SHP77 (cell line): Measurements from ENCODE around the gene DSG1.
"Not testable (repeated sequence)": the region's sequence is repeated elsewhere in the genome, so short reads cannot be mapped to it uniquely, and the experiment has no call there.

Source experiments
- DNase-seq, 2 experiments: peaks; one replicate each; lab custom pipeline; 2025; lab: John Stamatoyannopoulos, UW

DSG1 gene

GRCh38 chr18:31343454-31343853 lies 25.5 kb downstream of the DSG1 start:
- no peak for DNase-seq

- not testable (repeated sequence) for DNase-seq
These were observed 35.4 kb downstream of the DSG1 start for GRCh38 chr18:31353336-31353735.

- no peak for DNase-seq
These were observed 37.0 kb downstream of the DSG1 start for GRCh38 chr18:31354990-31355389.

GRCh38 chr18:31356025-31356424 lies 38.1 kb downstream of the DSG1 start:
- no peak for DNase-seq

- DNase-seq: no peak
These were observed 46.2 kb downstream of the DSG1 start for GRCh38 chr18:31364190-31364589.

DNA sequence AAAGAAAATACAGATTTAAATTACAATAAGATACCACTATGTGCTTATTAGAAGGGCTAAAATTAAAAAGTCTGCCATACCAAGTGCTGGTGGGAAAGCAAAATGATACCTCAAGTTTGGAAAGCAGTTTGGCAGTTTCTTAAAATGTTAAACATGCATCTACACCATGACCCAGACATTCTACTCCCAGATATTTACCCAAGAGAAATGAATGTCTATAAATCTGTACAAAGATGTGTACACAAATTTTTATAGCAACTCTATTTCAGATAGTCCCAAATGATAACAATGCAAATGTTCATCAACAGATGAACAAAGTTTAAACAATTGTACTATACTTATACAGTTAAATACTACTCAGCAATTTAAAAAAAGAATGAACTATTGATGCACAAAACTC lies 51.5 kb downstream of the DSG1 start:
- DNase-seq: no peak

- peak in 1 of 2 experiments; percentile 2 for DNase-seq
These were observed 54.0 kb downstream of the DSG1 start for GRCh38 chr18:31371989-31372388.

DNA sequence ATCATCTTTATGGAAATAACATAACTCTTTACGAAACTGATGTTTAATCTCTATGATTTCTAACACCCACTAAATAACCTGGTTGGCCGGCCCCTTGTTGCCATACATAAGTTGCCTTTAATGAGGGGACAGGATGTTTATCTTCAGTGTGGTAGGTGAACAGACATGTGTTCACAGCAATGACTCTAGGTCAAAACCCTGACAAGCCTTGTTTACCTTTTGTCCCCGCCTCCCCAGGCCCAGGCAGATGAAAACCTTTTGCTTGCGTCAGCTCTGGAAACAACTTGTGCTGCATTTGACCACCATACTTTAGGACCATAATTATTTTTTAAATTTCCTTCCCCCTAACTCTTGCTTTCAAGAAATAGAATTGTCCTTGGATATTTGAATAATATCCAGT lies 55.7 kb downstream of the DSG1 start:
- peak in 1 of 2 experiments; percentile 23 for DNase-seq

DNA sequence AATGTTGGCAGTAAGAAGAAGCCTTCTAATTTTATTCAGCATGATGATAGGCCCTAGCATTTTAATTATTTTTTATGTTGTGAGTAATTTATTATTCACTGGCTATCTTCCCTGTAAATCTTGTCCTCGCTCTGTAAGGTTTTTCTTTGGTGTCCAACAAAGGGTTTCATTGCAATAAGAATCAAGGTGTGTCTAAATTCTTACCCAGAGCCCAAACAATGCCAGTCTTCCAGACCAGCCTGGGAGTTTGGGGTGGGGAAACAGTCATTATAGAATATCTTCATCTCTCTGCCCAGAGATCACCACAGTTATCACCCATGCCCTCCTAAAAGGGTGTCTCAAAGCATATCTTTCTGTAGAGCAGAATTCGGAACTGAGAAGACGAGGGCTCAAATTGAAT lies 58.5 kb downstream of the DSG1 start, which contains the start of gene DSG4:
TSS of gene DSG4 (plus strand) at position 301 of the 400 bp plus-strand sequence. CDS start 135 bp downstream, outside the sequence.
- DNase-seq: no peak

GRCh38 chr18:31380912-31381311 lies 63.0 kb downstream of the DSG1 start:
- no peak for DNase-seq

DNA sequence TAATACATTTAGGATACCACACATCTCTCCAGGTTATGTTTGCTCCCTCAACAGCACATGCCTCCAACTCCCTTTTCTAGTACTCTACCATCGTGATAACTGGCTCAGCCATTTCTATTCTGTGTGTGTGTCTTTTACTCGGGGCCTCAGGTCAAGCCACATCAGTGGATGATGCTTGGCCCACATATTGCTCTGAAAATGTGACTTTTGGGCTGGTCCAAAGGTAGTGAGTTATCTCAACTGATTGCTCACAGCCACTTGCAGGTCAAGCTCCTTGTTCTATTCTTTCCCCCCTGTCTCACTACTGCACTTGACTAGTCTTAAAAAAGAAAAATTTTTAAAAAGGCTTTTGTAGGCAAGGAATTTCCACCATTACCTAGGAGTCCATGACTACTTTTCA lies 64.1 kb downstream of the DSG1 start:
- DNase-seq: no peak

- DNase-seq: no peak
These were observed 68.8 kb downstream of the DSG1 start for GRCh38 chr18:31386741-31387140.

GRCh38 chr18:31393286-31393685 lies 75.3 kb downstream of the DSG1 start:
- DNase-seq: no peak

GRCh38 chr18:31396796-31397612 lies 79.0 kb downstream of the DSG1 start:
- DNase-seq: no peak

GRCh38 chr18:31398191-31398590 lies 80.2 kb downstream of the DSG1 start:
- DNase-seq: no peak

DNA sequence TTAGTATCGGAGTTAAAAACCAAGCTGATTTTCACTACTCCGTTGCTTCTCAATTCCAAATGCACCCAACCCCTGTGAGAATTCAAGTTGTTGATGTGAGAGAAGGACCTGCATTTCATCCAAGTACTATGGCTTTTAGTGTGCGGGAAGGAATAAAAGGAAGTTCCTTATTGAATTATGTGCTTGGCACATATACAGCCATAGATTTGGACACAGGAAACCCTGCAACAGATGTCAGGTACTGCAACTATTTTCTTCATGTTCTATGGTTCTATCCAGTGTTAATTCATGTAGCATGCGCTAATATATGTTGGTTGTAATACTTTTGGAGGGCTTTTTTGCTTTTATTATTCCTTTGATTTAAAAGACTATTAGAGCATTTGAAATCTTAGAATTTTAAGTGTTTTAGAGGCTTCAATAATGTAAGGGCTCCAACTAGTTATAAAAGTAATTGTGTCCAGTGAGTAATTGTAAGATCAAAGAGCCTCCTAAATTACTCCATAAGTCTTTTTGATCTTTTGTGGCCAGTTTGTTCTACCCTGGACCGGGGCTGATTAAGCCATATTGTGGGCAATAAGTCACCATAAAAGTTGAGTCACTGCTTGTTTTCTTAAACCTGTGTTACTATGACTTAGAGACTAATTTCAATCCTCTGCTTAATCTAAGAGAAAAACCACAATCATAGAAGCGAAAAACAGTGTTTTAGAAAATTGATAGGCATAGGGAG lies 81.5 kb downstream of the DSG1 start:
- DNase-seq: no peak

DNA sequence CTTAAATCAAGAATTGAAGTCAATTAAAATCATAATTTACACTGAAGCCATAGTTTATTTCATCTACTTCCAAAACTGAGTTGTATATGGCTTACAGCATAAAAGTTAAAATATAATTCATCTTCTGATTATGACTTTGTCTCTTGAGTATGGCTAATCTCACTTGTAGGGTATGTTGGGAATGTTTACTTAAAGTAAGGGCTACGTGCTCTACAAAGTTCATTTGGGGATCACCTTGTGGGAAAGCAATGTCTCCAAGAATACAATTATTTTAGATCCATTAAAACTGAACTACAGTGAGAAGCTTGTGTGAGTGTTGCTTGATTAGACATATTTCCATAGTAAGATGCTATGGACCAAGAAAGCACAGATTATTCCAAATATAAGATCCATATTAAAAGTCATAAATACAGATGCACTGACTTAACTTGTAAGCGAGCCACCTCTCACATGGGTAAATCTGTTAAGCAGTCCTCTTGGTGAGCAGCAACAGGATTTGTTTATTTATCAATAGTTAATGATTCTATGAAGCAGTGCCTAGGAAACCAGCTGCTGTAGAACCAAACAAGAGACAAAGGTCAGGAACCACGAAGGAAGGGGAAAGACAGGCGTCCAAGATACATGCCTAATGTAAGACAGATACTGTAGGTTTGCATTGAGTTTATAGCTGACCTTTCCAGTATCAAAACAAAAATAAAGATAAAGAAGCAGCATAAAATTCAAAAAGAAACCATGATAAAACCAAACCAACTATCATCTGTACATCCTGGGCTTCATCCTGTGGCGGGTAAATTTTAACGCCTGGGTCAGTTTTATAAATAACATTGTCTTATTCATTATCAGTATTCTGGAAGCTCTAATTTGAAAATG lies 83.4 kb downstream of the DSG1 start:
- DNase-seq: no peak

DNA sequence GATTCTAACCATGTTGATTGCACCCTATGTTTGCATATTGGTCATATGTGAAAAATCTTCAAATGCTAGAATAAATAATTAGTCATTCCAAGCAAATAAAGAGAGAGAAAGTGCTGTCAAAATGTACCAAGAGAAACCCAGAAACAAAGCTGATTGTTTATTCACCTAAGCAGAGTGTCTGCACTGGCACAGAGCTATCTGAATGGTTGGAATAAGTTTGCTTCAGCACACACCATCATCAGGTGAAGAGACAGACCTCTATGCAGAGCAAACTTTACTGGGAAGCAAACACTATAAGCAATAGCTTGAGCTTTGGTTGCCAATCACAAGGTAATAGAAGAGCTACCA lies 84.0 kb downstream of the DSG1 start:
- no peak for DNase-seq

- DNase-seq: no peak
These were observed 85.4 kb downstream of the DSG1 start for GRCh38 chr18:31403409-31403808.
